OCI-LY3 (cell line): ENCODE measurements around the gene DENND2C.

Experiments used
- EZH2phosphoT487 ChIP-seq: fragments of 200-600 bp; shearing (Covaris generic); IDR thresholded peaks from 2 replicates; pipeline ENCODE4 v1.6.1; 2018; ENCODE audit warnings: antibody characterized with exemption, mixed run types, low read depth
- TF ChIP-seq, protein P1 (sequence below): fragments of 200-600, 300-600 bp; sonication (generic); IDR thresholded peaks from 2 replicates; pipeline ENCODE4 v1.5.1; 2014; ENCODE audit warnings: antibody characterized with exemption, low read length, low read depth

- TF ChIP-seq, protein P1, sequence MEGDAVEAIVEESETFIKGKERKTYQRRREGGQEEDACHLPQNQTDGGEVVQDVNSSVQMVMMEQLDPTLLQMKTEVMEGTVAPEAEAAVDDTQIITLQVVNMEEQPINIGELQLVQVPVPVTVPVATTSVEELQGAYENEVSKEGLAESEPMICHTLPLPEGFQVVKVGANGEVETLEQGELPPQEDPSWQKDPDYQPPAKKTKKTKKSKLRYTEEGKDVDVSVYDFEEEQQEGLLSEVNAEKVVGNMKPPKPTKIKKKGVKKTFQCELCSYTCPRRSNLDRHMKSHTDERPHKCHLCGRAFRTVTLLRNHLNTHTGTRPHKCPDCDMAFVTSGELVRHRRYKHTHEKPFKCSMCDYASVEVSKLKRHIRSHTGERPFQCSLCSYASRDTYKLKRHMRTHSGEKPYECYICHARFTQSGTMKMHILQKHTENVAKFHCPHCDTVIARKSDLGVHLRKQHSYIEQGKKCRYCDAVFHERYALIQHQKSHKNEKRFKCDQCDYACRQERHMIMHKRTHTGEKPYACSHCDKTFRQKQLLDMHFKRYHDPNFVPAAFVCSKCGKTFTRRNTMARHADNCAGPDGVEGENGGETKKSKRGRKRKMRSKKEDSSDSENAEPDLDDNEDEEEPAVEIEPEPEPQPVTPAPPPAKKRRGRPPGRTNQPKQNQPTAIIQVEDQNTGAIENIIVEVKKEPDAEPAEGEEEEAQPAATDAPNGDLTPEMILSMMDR = no peak
- no peak for TF ChIP-seq EZH2phosphoT487
Measured at GRCh38 chr1:114552106-114552639, 117.7 kb downstream of the DENND2C start.
